ENCODE data around the gene PCSK2.

PCSK2 gene

GRCh38 chr20:17515053-17515452 lies 288.2 kb downstream of the PCSK2 start:
- no peak for DNase-seq

GRCh38 chr20:17518339-17519052 lies 291.7 kb downstream of the PCSK2 start:
- DNase-seq: peak; percentile 65

GRCh38 chr20:17519606-17520285 lies 292.9 kb downstream of the PCSK2 start:
- no peak for DNase-seq

- no peak for DNase-seq
Measured at GRCh38 chr20:17520583-17520982, 293.7 kb downstream of the PCSK2 start.

- peak; percentile 34 for DNase-seq
Measured at GRCh38 chr20:17522528-17522927, 295.7 kb downstream of the PCSK2 start.

- DNase-seq: no peak
Measured at GRCh38 chr20:17523326-17523725, 296.5 kb downstream of the PCSK2 start.

- DNase-seq: no peak
Measured at GRCh38 chr20:17524560-17524959, 297.7 kb downstream of the PCSK2 start.

- DNase-seq: peak; percentile 37
Measured at GRCh38 chr20:17525132-17525531, 298.3 kb downstream of the PCSK2 start.

GRCh38 chr20:17525650-17526049 lies 298.8 kb downstream of the PCSK2 start:
- no peak for DNase-seq

GRCh38 chr20:17529586-17529985 lies 302.7 kb downstream of the PCSK2 start:
- DNase-seq: no peak

GRCh38 chr20:17530153-17530552 lies 303.3 kb downstream of the PCSK2 start:
- no peak for DNase-seq

- DNase-seq: peak; percentile 82
Measured at GRCh38 chr20:17530716-17531664, 304.1 kb downstream of the PCSK2 start, which contains the start of gene BFSP1. Gene BFSP1, minus strand, starts transcription at chr20:17531379. Its CDS starts 50 bp downstream, at chr20:17531329.

GRCh38 chr20:17531665-17532025 lies 304.8 kb downstream of the PCSK2 start:
- DNase-seq: no peak

GRCh38 chr20:17533396-17533795 lies 306.6 kb downstream of the PCSK2 start:
- DNase-seq: peak; percentile 70

GRCh38 chr20:17534077-17534476 lies 307.2 kb downstream of the PCSK2 start:
- no peak for DNase-seq
